NCI-H345 treated with DMSO at 0.1 percent for 48 hours (cell line): ENCODE data around the gene HMGN1.

Experiments
- DNase-seq: peaks from one replicate; lab custom pipeline; 2025; ENCODE audit not compliant: unreplicated experiment; lab: John Stamatoyannopoulos, UW

The HMGN1 gene

GRCh38 chr21:39311164-39311563 is 37.7 kb downstream of the HMGN1 start:
- DNase-seq = no peak

GRCh38 chr21:39307466-39307865 is 41.4 kb downstream of the HMGN1 start:
- DNase-seq = no peak

- DNase-seq = no peak
Measured at GRCh38 chr21:39300587-39300986, 48.3 kb downstream of the HMGN1 start.

GRCh38 chr21:39296891-39297290 is 52.0 kb downstream of the HMGN1 start:
- DNase-seq = no peak
